HFFc6 (cell line): Measurements from ENCODE around the gene RELN. TPM values are rescaled to one million over a fixed set of nuclear protein-coding genes. Genes with fewer than 3 reads are reported as not detected.

Experiments used
- DNase-seq: peaks from one replicate; pipeline ENCODE4 v3.0.0-alpha.2; 2018
- H3K27ac Mint-ChIP-seq: 2 replicates; pipeline ENCODE4 v1.8.0; 2020; ENCODE audit warnings: mild to moderate bottlenecking, mixed read lengths
- H3K27me3 Mint-ChIP-seq: 2 replicates; pipeline ENCODE4 v1.8.0; 2021; ENCODE audit warnings: mild to moderate bottlenecking, moderate library complexity, mixed read lengths; ENCODE audit not compliant: insufficient read depth
- H3K36me3 Mint-ChIP-seq: 2 replicates; pipeline ENCODE4 v1.8.0; 2021; ENCODE audit warnings: low read depth, mixed read lengths
- H3K4me1 Mint-ChIP-seq: 2 replicates; pipeline ENCODE4 v1.8.0; 2020; ENCODE audit warnings: low read depth, mixed read lengths
- H3K4me3 Mint-ChIP-seq: 2 replicates; pipeline ENCODE4 v1.8.0; 2020; ENCODE audit warnings: mild to moderate bottlenecking, moderate library complexity, mixed read lengths
- H3K9me3 Mint-ChIP-seq: 2 replicates; pipeline ENCODE4 v1.8.0; 2020; ENCODE audit warnings: mild to moderate bottlenecking, mixed read lengths
- CTCF ChIP-seq: fragments of 200-600 bp; sonication (generic); IDR thresholded peaks from 2 replicates; pipeline ENCODE4 v1.5.0; 2021; ENCODE audit warnings: antibody characterized with exemption, mild to moderate bottlenecking
- total RNA-seq, 6 experiments: library from RNA; stranded (reverse); fragmentation: NEBNext Ultra II Directional; extraction: Animal tissue kit (Norgen Biotek cat#: 25700); gene quantifications; 2 replicates in 1 of 6; 3 replicates in 5 of 6; pipeline ENCODE4 v1.2.3, GENCODE V29; 2021

Gene RELN
- total RNA-seq, 6 experiments from 2014 or later, result 0.02 to 0.24 (median 0.03) TPM

GRCh38 chr7:103921692-103922091, 67.8 kb downstream of the RELN start:
- Mint-ChIP-seq H3K36me3 (no peaks in the 10 kb centered on the region), H3K4me3 (no peak overlapping the region), H3K27ac (no peak overlapping the region), H3K9me3 (no peaks in the 10 kb centered on the region), H3K4me1 (no peaks in the 10 kb centered on the region), H3K27me3 (no peaks in the 10 kb centered on the region; the same call in 1 of the 2 replicates)
- no peak for DNase-seq
- no peak for TF ChIP-seq CTCF

GRCh38 chr7:103919272-103919868, 70.1 kb downstream of the RELN start:
- no peaks in the 10 kb centered on the region for H3K4me1 Mint-ChIP-seq
- H3K36me3 Mint-ChIP-seq, result no peaks in the 10 kb centered on the region
- DNase-seq, result no peak
- no peaks in the 10 kb centered on the region; the same call in none of the 2 replicates for H3K27me3 Mint-ChIP-seq
- no peak for TF ChIP-seq CTCF
- H3K4me3 Mint-ChIP-seq, result no peak overlapping the region
- H3K9me3 Mint-ChIP-seq, result no peaks in the 10 kb centered on the region
- H3K27ac Mint-ChIP-seq, result no peak overlapping the region

GRCh38 chr7:103918631-103919271, 70.7 kb downstream of the RELN start:
- DNase-seq, result no peak
- Mint-ChIP-seq H3K4me3 (no peak overlapping the region), H3K27ac (no peak overlapping the region), H3K36me3 (no peaks in the 10 kb centered on the region), H3K9me3 (no peaks in the 10 kb centered on the region), H3K27me3 (no peaks in the 10 kb centered on the region; the same call in none of the 2 replicates), H3K4me1 (no peaks in the 10 kb centered on the region)
- TF ChIP-seq CTCF, result no peak

GRCh38 chr7:103915680-103916357, 73.6 kb downstream of the RELN start:
- Mint-ChIP-seq H3K9me3 (no peaks in the 10 kb centered on the region), H3K27me3 (no peaks in the 10 kb centered on the region; the same call in none of the 2 replicates), H3K27ac (no peak overlapping the region), H3K4me3 (no peak overlapping the region), H3K4me1 (no peaks in the 10 kb centered on the region), H3K36me3 (no peaks in the 10 kb centered on the region)
- no peak for DNase-seq
- TF ChIP-seq CTCF, result no peak

GRCh38 chr7:103914147-103914899, 75.1 kb downstream of the RELN start:
- DNase-seq, result no peak
- no peaks in the 10 kb centered on the region for H3K4me1 Mint-ChIP-seq
- no peaks in the 10 kb centered on the region for H3K9me3 Mint-ChIP-seq
- H3K36me3 Mint-ChIP-seq, result no peaks in the 10 kb centered on the region
- H3K27me3 Mint-ChIP-seq, result no peaks in the 10 kb centered on the region; the same call in none of the 2 replicates
- no peak overlapping the region for H3K27ac Mint-ChIP-seq
- no peak overlapping the region for H3K4me3 Mint-ChIP-seq
- TF ChIP-seq CTCF, result no peak
